ENCODE results near the gene VAX1.

The VAX1 gene

DNA sequence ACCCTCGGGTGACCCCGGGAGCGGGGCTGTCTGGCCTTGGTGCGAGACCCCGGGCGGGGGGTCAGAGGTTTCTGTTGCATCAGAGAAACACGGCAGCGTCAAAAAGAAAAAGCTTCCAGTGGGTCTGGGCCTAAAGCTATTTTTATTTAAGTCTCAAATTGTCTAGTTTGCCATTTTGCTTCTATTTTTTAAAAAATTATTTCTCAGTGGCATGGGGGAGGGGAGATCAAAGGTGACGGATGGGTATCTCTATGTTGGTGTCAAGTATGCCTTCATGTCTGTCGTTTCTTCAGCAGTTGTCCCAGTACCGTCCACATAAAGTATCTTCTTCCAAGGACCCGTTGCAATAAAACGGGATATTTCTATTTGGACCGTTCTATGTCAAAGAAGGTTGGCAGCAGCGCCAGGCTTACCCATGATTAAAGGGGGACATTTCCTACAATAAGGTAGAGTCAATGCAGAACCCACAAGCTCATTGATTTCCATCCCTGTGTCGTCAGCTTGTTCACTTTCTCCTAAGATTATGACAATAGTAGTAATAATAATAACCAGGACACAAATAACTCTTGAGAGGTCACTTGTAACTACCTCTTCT, 26.0 kb upstream of the VAX1 start:
- DNase-seq: no peak

DNA sequence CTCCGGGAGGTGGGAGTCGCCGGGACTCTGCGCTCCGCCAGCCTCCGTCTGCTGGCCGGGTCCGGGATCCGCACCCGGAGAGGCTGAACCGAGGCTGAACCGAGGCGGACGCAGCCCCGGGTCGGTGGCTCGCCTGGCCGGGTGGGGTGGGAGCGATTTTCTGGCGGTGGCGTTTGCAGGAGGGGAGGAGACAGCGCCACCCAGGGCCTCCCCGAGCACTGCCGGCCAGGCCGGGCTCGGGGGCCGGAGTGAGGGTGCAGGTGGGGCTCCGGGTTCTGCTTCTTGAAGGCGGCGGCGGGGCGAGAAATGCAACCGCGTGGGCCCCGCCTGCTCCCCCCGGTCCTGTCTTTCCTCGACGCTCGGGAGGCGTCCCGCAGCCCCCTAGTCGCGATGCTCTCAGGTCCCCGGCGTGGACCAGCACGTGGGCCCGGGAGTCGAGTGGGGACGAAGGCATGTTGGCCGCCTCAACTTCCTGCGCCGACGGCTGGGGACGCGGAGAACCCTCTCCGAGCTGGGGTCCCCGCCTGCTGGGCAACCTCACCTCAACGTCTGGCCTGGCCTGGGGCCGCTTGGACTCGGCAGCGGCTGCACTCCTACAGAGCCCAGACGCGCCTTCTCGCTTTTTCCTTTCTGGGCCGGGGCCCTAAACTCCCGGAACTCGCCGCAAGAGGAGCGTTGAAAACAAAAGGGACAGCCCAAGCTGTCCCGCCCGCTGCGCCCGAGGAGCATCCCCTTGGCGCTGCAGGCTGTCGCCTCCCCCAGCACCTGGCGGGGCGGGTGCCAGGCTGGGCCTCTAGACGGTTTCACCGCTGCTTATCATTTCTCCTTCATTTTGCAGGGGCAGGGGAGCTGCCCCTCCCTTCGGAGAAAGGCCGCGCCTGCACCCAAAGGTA, 25.2 kb upstream of the VAX1 start:
- no peak for DNase-seq

DNA sequence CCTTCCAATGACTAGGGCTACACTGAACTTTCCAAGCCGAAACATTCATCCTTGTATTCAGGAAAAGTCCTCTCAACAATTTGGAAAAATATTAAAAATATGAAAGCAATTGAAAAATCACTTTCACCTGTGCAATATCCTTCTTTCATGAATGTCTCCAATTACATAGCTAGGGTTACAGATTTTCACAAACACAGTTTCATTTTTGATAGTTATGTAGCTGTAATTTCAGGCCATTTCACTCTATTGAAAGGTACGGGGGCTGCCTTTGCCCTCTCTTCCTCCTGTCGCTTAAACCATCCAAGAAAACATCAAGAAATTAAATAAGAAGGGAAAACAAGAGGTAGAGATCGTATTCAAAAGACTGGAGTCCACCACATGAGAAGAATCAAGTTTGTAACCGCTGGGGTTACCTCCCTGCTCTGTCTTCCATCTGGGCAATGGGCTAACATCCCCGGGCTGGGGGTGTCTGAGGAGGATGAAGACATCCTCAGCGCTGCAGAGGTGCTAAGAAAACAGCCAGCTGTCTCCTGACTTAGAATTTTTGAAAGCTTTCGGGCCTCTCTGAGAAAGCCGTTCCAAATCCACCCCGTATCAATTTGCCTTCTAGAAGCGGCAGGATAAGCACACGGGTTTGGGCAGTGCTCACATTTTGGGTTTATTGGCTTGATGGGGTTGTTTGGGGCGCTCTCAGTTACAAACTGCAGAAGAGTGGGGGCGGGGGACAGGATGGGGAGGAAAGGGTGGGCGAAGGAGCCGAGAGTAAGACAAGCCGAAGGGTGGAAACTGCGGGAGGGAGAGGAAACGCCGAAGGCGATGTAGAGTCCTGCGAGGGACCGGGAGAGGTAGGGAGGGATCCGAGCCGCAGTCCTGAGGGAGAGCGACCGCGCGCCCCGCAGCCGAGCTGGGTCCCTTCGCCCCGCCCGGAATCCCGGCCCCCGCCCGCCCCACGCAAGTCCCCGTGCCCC, 24.3 kb upstream of the VAX1 start:
- no peak for DNase-seq

DNA sequence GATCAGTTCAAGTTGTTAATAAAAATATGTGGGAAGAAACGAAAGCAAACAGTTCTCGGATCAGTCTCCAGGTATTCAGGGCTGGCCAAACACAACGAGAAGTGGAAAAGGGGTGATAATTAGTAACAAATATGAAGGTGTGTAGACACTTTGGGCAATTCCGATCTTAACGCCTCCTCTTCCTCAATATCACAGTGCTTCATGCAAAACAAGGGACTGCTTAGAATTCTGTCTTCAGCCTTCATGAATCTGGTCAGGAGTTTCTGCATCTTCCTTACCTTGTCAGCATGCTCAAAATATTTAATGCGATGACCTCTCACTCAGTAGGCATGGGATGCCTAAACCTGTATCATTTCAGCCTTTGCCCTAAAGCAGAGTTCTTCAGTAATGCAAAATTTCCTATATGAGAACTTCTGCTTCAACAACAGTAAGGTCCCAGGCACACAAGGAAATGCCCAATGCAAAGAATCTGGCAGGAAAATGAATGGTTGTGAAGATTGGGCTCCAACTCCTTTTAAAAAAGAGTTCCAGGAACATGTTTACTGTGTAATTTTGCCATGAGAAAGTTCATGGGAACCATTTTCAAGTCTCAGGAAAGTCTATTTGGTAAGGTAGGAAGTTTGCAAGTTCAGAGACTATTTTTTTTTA, 23.4 kb upstream of the VAX1 start:
- no peak for DNase-seq

DNA sequence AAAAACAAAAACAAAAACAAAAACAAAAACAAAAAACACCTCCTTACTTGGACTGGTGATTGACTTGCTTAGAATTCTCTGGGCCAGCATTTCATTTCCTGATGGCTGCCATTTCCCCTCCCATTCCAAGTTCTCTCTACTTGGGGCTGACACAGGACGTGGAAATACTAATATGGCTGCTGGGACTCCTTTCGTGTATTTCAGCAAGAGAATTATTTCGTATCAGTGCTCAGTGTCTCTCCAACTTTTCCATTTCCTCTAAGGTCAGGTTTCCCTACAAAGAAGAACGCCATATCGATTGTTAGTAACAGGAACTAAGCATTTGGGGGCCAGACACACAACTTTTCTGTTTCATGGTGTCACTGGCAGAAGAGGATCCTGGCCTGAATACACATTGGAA, 22.5 kb upstream of the VAX1 start:
- DNase-seq: no peak

DNA sequence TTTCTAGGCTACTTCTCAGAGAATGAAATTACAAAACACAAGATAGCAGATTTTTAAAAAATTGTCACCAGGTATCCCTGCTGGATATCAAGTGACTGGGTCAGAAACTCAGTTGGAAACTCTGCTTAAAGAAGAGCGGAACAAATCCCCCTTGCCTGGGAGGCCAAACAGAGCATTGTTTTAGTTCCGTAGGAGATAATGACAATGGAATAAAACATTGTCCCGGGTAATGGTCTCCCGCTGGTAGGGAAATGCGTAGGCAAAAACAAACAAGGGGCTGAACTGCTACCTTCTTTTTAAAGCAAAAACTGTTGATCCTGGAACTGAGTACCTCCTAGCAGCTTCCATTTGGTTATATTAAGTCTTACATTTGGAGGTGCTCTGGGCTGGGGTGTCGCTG, 21.3 kb upstream of the VAX1 start:
- no peak for DNase-seq

DNA sequence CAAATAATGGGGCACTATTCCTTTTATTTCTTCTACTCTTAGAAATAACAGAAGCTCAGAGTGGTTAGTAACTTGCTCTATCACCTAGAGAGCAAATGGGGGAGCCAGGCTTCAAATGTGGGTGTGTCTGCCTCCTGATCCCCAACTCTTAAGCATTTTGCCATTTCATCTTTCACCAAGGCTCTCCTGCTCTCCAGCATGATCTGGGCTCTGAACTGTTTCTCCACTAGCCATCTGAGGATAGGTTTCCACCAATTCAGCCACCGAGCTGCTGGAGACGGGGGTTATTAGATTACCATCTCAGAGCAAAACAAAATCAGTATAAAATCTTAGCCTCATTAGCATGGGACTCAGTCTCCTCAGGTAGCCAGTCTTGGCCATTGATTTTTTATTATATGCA, 20.2 kb upstream of the VAX1 start:
- no peak for DNase-seq

DNA sequence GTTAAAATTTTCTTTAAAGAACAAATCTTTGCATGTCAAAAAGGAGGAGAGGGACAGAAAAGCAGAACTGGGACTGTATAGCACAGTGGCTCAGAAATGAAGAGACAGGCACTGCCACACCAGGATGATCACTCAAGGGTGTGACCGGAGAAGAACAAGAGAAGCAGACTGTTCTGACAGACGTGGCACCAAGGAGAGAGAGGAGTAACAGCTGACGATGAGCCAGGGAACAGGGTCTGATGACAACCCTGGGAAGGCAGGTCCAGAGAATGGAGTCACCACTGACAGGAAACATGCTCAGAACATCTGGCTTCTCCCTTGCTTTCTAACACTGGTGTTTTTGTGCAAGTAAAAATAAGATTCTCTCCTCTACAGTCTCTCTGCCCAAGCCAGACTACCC, 14.6 kb upstream of the VAX1 start:
- no peak for DNase-seq

DNA sequence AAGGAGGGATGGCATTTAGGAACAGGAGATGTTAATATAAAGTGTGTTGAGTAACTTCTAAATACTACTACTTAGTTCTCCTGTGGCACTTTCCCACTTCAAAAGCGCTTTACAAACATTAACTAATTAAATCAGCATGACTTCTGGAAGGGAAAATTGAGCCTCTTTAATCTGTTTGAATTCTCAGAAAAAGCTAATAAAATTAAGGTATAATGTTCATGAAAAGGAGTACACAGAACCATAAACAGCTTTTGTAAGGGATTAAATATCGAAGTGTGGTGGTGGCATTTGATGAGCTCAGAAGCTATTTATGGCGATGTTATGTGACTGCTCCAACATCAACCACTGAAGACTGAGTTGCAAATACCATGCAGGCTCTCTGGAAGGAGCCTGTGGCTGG, 10.2 kb upstream of the VAX1 start:
- DNase-seq: no peak

DNA sequence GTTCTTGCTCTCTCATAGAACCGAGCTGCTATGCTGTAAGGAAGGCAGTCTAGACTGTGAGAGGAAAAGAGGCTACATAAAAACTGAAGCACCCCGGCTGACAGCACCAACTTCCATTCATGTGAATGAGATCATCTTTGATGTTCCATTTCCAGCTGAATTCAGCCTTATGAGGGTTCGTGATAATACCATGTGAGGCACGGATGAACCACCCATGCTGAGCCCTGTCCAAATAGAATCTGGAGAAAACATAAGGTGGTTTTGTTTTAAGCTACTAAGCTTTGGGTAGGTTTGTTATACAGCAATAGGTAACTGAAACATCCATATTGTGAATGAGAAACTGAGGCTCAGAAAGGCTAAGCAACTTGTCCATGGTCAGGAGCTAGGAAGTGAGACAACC, 6.9 kb upstream of the VAX1 start:
- no peak for DNase-seq

DNA sequence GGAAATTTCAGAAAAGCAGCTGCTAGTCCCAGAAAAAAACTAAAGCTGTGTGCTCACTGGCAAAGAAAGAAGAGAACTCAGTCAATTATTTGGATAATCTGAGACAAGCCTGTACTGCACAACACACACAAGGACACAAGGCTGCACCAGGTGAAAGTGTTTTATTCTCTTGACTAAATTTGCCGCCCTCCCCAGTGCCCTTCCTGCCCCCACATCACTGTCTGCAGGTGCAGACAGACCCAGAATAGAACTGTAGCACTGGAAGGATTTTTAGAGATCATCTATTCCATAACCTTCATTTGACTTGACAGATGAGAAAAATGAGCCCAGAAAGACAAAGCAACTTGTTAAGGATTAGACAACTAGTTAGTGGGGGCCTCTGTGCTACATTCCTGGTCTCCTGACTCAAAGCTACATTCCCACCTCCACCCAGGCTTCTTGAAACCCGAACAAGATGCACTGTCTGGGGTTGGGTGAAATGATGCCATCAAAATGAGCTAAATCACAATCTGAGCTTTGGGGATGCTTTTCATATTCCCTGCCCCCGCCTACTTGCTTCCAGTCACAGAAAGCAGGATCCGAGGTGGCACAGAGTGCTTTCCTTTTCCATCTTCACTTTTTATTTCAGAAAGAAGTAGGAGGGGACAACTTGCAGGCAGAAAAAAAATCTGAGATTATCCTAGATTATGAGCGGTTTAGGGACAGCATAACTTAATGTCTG, 5.2 kb upstream of the VAX1 start:
- DNase-seq: no peak

DNA sequence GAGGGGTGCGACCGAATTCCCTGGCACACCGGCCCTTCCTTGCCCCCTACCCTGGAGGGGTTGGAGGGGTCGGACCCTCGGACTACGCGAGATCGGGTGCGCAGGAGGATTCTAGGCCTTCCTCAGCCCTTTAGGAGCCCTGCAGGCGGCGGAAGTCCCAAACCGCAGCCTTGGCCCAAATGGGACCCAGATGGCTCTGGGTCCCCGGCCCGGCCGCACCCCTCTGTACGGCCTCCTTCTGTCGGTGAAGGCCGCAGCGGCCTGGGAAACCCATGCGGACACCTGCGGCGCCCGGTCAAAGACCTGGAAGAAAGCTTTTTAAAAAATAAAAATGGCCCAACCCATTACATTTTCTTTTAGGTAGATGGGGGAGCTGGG, 2.4 kb upstream of the VAX1 start:
- DNase-seq: no peak

DNA sequence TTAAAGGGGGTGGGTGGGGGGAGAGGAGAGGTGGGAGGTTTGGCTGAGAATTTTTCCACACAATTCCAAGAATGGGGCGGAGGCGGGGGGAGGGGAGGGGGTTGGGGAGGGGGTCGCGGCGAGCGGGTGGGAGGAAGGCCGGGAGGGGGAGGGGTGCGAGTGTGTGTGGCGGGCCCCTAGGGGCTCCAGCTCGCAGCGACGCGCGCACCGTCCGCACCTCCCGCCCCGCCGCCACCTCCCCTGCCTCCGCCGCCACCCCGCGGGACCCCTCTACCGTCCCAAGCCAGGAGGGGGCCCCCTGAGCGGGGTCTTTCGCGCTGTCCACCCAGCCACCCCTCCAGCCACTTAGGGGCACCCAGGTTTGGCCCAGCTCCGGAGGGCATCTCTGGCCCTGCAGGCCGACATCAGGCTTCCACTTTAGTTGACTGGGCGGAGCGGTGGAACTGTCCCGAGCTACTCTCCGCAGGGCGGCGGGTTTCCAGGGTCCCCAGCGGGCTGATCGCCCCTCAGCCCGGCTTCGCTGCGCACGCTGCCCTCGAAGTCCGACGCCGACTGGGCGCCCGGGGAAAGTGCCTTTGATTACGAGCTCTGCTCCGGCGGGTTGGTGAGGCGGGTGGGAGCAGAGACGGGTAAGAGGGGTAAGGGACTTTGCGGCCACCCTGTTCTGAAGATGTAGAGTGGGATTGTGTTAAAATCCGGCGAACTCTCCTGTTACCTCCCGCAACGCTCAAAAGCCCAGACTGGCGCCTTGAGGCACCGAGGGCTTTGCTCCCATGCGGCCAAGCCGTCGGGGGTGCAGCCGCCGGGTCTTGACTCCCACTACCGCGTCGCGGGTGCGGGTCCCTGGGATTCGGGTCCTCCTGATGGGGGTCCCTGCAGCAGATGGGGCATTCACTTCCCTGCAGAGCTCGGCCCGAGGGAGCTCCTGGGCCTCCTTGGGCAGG, 1.8 kb upstream of the VAX1 start:
- DNase-seq: no peak

DNA sequence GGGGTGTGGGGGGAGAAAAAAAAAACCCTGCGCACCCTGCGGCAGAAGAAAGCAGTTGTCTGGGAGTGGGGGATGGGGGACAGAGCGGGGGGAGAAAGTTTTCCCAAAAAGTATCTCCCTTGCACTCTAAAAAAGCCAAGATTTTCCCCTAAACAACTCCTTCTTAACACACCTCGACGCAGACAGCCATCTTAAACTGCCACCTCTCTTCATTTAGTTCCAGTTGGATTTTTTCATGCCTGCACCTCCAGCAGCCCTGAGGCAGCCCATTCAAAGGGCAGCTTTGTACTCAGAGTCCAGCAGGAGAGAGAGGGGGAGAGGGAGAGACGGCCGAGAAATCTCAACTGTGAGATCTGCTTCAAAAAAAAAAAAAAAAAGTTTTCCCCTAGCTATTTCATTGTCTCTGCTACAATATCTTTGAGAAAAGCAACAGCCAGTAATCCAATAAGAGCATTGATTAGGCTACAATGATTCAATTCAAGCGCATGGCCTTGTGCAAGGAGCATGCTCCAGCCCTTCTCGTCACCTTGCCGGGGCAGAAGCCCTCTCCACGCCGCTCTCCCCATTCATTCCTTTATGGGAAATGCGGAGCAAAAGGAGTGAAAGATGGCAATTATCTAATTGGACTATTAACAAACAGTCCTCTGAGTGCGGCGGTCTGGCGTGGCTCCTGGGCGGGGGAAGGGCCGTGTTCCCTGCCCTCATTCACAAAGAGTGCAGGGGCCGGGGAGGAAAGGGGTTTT, 939 bp upstream of the VAX1 start:
- DNase-seq: no peak

DNA sequence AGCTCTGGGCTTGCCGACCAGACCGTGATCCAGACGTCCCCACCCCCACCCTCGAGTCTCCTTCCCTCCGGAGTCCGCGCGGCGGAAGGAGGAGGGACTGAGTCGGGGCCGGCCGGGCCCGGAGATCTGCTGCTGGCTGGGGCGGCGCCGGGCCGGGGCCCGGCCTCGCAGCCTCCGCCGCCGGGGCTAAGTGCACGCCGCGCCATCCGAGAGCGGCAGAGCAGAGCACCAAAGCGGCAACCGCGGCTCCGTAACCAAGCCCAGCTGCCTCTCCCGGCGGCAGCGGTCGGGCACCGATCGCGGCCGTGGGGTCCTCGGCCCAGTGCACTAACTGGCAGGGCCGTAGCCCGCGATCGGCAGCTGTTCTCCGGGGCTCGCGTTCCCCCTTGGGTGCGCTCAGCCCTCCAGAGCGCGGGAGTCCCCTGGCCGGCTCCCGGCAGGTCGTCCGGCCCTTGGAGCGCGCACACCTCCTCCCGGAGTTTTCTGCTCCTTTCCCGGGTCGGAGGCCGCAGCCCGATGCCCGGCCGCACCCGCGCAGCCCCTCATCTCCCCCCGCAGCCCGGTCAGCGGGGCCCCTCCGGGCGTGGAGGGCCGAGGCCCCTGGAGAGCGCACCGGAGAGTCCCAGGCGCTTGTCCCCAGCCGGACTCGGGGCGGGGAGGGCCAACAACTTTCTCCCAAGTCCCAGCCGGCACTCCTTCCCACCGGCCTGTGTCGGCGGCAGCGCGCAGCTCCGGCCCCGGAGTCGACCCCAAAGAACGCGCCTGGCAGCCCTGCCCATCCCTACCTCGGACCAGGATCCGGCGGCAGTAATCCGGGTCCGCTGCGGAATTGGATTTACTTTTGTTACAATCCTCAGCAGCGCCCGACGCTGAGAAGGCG, 799 bp downstream of the VAX1 start:
- no peak for DNase-seq

DNA sequence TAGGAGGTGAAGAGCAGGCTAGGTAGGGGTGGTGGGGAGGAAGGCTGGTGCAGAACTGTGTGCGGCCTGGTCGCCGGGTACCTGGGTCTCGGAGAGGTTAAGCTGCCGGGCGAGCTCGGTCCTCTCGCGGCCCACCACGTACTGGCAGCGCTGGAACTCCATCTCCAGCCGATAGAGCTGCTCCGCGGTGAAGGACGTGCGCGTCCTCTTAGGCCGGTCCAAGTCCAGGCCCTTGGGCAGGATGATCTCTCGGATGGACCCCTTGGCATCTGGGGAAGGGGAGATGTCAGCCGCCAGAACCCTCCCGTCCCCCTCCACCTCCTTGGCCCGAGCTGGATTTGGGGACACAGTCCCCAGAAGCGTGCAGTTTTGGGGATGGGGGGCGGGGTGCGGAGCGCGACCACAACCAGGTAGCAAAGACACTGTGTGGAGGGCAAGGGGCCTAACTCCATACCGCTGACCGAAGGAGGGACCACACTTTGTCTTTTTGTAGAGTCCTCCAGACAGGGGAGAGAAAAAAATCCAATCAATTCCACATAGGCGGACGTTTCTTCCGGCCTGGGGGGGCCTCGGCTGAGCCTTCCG, 1.6 kb downstream of the VAX1 start:
- no peak for DNase-seq

DNA sequence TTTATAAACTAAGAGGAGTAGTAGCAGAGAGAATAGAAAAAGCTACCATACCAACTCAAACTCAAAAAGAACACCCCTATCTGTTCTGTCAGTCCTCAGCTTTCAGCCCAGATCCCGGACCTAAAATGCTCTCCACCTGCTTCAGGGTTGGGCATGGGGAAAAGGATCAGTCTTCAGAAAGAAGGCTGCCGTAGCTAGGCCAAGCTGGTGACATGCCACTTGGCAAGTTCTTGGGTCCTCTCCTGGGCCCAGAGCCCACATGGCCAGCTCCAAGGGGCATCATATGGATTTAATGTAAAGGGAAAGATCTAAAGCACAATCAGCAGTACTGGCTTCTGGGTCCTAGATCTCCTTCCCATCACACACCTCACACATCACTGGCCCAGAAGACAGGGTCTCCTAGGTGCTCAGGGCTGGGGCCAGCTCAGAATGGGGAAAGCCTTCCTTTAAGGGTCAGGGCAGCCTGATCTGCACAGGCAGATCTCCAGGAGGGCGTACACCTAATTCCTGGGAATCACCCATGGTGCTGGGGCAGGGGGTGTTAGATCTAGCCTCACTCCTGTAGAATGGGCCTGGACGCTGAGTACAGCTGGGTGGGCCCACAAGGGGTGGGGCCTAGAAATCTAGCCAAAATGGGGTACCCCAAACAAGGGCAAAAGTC, 2.5 kb downstream of the VAX1 start:
- no peak for DNase-seq

DNA sequence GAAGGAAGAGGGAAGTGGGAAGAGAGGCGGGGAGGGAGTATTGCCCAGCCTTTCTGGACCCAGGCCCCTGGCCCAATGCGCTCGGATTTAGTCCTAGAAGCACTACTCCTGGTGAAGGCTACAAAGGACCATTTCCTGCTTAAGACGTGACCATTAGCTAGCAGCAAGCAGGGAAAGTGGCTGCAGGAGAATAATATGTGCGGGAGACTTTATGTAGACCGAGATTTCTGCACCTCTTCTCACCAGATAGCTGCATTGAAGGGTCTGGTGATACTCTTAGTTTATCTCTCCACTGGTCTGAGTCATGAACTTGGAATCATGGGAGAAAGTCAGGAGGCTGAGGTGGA, 3.1 kb downstream of the VAX1 start:
- no peak for DNase-seq
